ENCODE measurements around the gene CREB3L2. TPM values are rescaled to one million over a fixed set of nuclear protein-coding genes. Genes with fewer than 3 reads are reported as not detected.

The CREB3L2 gene
- total RNA-seq, 1 donor from 2014 or later = 61.8 TPM

- Mint-ChIP-seq H3K27ac (no peak overlapping the region), H3K4me3 (no peak overlapping the region), H3K9me3 (no peaks in the 10 kb centered on the region), H3K36me3 (ENCODE audit: low read depth) (peaks cover 43% of the 10 kb centered on the region), H3K4me1 (ENCODE audit: low read depth) (peaks cover 22% of the 10 kb centered on the region), H3K27me3 (ENCODE audit: insufficient read depth) (no peaks in the 10 kb centered on the region)
- DNase-seq (ENCODE audit: low spot score) = peak; percentile 50
- intact Hi-C loops (cut with micrococcal nuclease) = loop anchor here (1.0 to 10.0 kb wide), 7 partner anchors 27 to 961 kb away; no protein-coding TSS in a partner anchor
These were observed 98.3 kb downstream of the CREB3L2 start for GRCh38 chr7:137903382-137904169.

GRCh38 chr7:137900137-137900536 is 101.7 kb downstream of the CREB3L2 start:
- no peak overlapping the region for H3K4me3 Mint-ChIP-seq
- H3K27me3 Mint-ChIP-seq (ENCODE audit: insufficient read depth) = no peaks in the 10 kb centered on the region
- H3K4me1 Mint-ChIP-seq (ENCODE audit: low read depth) = peaks cover 37% of the 10 kb centered on the region
- H3K27ac Mint-ChIP-seq = peak overlapping the region; percentile 29
- no peaks in the 10 kb centered on the region for H3K9me3 Mint-ChIP-seq
- H3K36me3 Mint-ChIP-seq (ENCODE audit: low read depth) = peaks cover 27% of the 10 kb centered on the region
- intact Hi-C loops (cut with micrococcal nuclease) = loop anchor here (10.0 kb wide), 2 partner anchors 265 to 965 kb away; no protein-coding TSS in a partner anchor
- DNase-seq (ENCODE audit: low spot score) = no peak

- intact Hi-C loops (cut with micrococcal nuclease) = loop anchor here (1.0 to 5.0 kb wide), 4 partner anchors 83 to 1917 kb away; no protein-coding TSS in a partner anchor
- H3K4me3 Mint-ChIP-seq = peak overlapping the region; percentile 8
- DNase-seq (ENCODE audit: low spot score) = peak; percentile 62
- peak overlapping the region; percentile 37 for H3K27ac Mint-ChIP-seq
- H3K4me1 Mint-ChIP-seq (ENCODE audit: low read depth) = peaks cover 47% of the 10 kb centered on the region
- H3K27me3 Mint-ChIP-seq (ENCODE audit: insufficient read depth) = no peaks in the 10 kb centered on the region
- H3K9me3 Mint-ChIP-seq = no peaks in the 10 kb centered on the region
- H3K36me3 Mint-ChIP-seq (ENCODE audit: low read depth) = peaks cover 29% of the 10 kb centered on the region
These were observed 102.8 kb downstream of the CREB3L2 start for GRCh38 chr7:137898839-137899721.

- no peaks in the 10 kb centered on the region for H3K9me3 Mint-ChIP-seq
- no peaks in the 10 kb centered on the region for H3K27me3 Mint-ChIP-seq (ENCODE audit: insufficient read depth)
- peaks cover 38% of the 10 kb centered on the region for H3K36me3 Mint-ChIP-seq (ENCODE audit: low read depth)
- peak overlapping the region; percentile 90 for H3K27ac Mint-ChIP-seq
- DNase-seq (ENCODE audit: low spot score) = no peak
- H3K4me3 Mint-ChIP-seq = peak overlapping the region; percentile 60
- intact Hi-C loops (cut with micrococcal nuclease) = loop anchor here (1.0 to 5.0 kb wide), 5 partner anchors 13 to 1913 kb away; no protein-coding TSS in a partner anchor
- peaks cover 50% of the 10 kb centered on the region for H3K4me1 Mint-ChIP-seq (ENCODE audit: low read depth)
These were observed 106.3 kb downstream of the CREB3L2 start for GRCh38 chr7:137895301-137896221.

GRCh38 chr7:137893143-137893742 is 108.6 kb downstream of the CREB3L2 start:
- peaks cover 44% of the 10 kb centered on the region for H3K36me3 Mint-ChIP-seq (ENCODE audit: low read depth)
- no peaks in the 10 kb centered on the region for H3K9me3 Mint-ChIP-seq
- no peaks in the 10 kb centered on the region for H3K27me3 Mint-ChIP-seq (ENCODE audit: insufficient read depth)
- intact Hi-C loops (cut with micrococcal nuclease) = no loop called here
- no peak overlapping the region for H3K27ac Mint-ChIP-seq
- no peak for DNase-seq (ENCODE audit: low spot score)
- H3K4me1 Mint-ChIP-seq (ENCODE audit: low read depth) = peaks cover 38% of the 10 kb centered on the region
- no peak overlapping the region for H3K4me3 Mint-ChIP-seq

GRCh38 chr7:137891016-137891655 is 110.8 kb downstream of the CREB3L2 start:
- Mint-ChIP-seq H3K4me1 (ENCODE audit: low read depth) (peaks cover 48% of the 10 kb centered on the region), H3K36me3 (ENCODE audit: low read depth) (peaks cover 41% of the 10 kb centered on the region), H3K9me3 (no peaks in the 10 kb centered on the region), H3K4me3 (no peak overlapping the region), H3K27me3 (ENCODE audit: insufficient read depth) (no peaks in the 10 kb centered on the region), H3K27ac (no peak overlapping the region)
- intact Hi-C loops (cut with micrococcal nuclease) = no loop called here
- no peak for DNase-seq (ENCODE audit: low spot score)

GRCh38 chr7:137890449-137890921 is 111.4 kb downstream of the CREB3L2 start:
- H3K4me3 Mint-ChIP-seq = no peak overlapping the region
- DNase-seq (ENCODE audit: low spot score) = no peak
- H3K9me3 Mint-ChIP-seq = no peaks in the 10 kb centered on the region
- intact Hi-C loops (cut with micrococcal nuclease) = loop anchor here (1.0 kb wide), 1 partner anchor 8 kb away; no protein-coding TSS in a partner anchor
- H3K27ac Mint-ChIP-seq = peak overlapping the region; percentile 41
- H3K36me3 Mint-ChIP-seq (ENCODE audit: low read depth) = peaks cover 41% of the 10 kb centered on the region
- H3K27me3 Mint-ChIP-seq (ENCODE audit: insufficient read depth) = no peaks in the 10 kb centered on the region
- peaks cover 46% of the 10 kb centered on the region for H3K4me1 Mint-ChIP-seq (ENCODE audit: low read depth)

- peak overlapping the region; percentile 67 for H3K27ac Mint-ChIP-seq
- peaks cover 41% of the 10 kb centered on the region for H3K36me3 Mint-ChIP-seq (ENCODE audit: low read depth)
- no peak overlapping the region for H3K4me3 Mint-ChIP-seq
- peaks cover 29% of the 10 kb centered on the region for H3K4me1 Mint-ChIP-seq (ENCODE audit: low read depth)
- intact Hi-C loops (cut with micrococcal nuclease) = no loop called here
- no peaks in the 10 kb centered on the region for H3K9me3 Mint-ChIP-seq
- no peaks in the 10 kb centered on the region for H3K27me3 Mint-ChIP-seq (ENCODE audit: insufficient read depth)
- no peak for DNase-seq (ENCODE audit: low spot score)
These were observed 113.6 kb downstream of the CREB3L2 start for GRCh38 chr7:137888241-137888640.

GRCh38 chr7:137886746-137887145 is 115.1 kb downstream of the CREB3L2 start:
- intact Hi-C loops (cut with micrococcal nuclease) = no loop called here
- H3K27me3 Mint-ChIP-seq (ENCODE audit: insufficient read depth) = no peaks in the 10 kb centered on the region
- no peak for DNase-seq (ENCODE audit: low spot score)
- peaks cover 39% of the 10 kb centered on the region for H3K4me1 Mint-ChIP-seq (ENCODE audit: low read depth)
- H3K4me3 Mint-ChIP-seq = no peak overlapping the region
- H3K36me3 Mint-ChIP-seq (ENCODE audit: low read depth) = peaks cover 41% of the 10 kb centered on the region
- no peaks in the 10 kb centered on the region for H3K9me3 Mint-ChIP-seq
- H3K27ac Mint-ChIP-seq = no peak overlapping the region

GRCh38 chr7:137886281-137886680 is 115.6 kb downstream of the CREB3L2 start:
- intact Hi-C loops (cut with micrococcal nuclease) = no loop called here
- H3K27me3 Mint-ChIP-seq (ENCODE audit: insufficient read depth) = no peaks in the 10 kb centered on the region
- no peak overlapping the region for H3K4me3 Mint-ChIP-seq
- no peaks in the 10 kb centered on the region for H3K9me3 Mint-ChIP-seq
- H3K36me3 Mint-ChIP-seq (ENCODE audit: low read depth) = peaks cover 45% of the 10 kb centered on the region
- peaks cover 43% of the 10 kb centered on the region for H3K4me1 Mint-ChIP-seq (ENCODE audit: low read depth)
- H3K27ac Mint-ChIP-seq = peak overlapping the region; percentile 54
- DNase-seq (ENCODE audit: low spot score) = no peak

- DNase-seq (ENCODE audit: low spot score) = no peak
- Mint-ChIP-seq H3K27ac (peak overlapping the region; percentile 54), H3K27me3 (ENCODE audit: insufficient read depth) (no peaks in the 10 kb centered on the region), H3K4me3 (no peak overlapping the region), H3K4me1 (ENCODE audit: low read depth) (peaks cover 38% of the 10 kb centered on the region), H3K9me3 (no peaks in the 10 kb centered on the region), H3K36me3 (ENCODE audit: low read depth) (peaks cover 41% of the 10 kb centered on the region)
- intact Hi-C loops (cut with micrococcal nuclease) = no loop called here
These were observed 116.2 kb downstream of the CREB3L2 start for GRCh38 chr7:137885678-137886077.
